ENCODE results near the gene TRIP6. TPM values are rescaled to one million over a fixed set of nuclear protein-coding genes. Genes with fewer than 3 reads are reported as not detected.

TRIP6 gene
- total RNA-seq, 1 donor from 2014 or later, result 14.9 TPM

- no peak overlapping the region for H2AFZ ChIP-seq (replicated peaks)
- H3K79me2 ChIP-seq (ENCODE audit: low read depth), result peaks cover 44% of the 10 kb centered on the region
- Mint-ChIP-seq H3K36me3 (peaks cover 53% of the 10 kb centered on the region), H3K4me1 (peaks cover 22% of the 10 kb centered on the region), H3K27me3 (ENCODE audit: insufficient read depth, low read depth) (peaks cover 11% of the 10 kb centered on the region), H3K9me3 (no peaks in the 10 kb centered on the region), H3K27ac (peak overlapping the region; percentile 78), H3K4me3 (no peak overlapping the region)
- H3K27ac ChIP-seq, result no peak overlapping the region
- no peak for DNase-seq (ENCODE audit: low spot score)
- no peaks in the 10 kb centered on the region for H3K9me3 ChIP-seq (ENCODE audit: low read depth)
- H3F3A ChIP-seq (ENCODE audit: low read depth), result peaks cover 66% of the 10 kb centered on the region
- TF ChIP-seq CTCF (IDR thresholded peaks at IDR 0.05) (no peak), EZH2 (IDR thresholded peaks at IDR 0.05) (no peak), EZH2phosphoT487 (IDR thresholded peaks at IDR 0.05) (no peak)
- no peak overlapping the region for H3K9ac ChIP-seq
- H3K27me3 ChIP-seq, result no peaks in the 10 kb centered on the region
- peaks cover 70% of the 10 kb centered on the region for H4K20me1 ChIP-seq (ENCODE audit: low read depth)
- H3K4me3 ChIP-seq, result no peak overlapping the region
- H3K4me1 ChIP-seq, result peaks cover 10% of the 10 kb centered on the region
- no peak overlapping the region for H3K4me2 ChIP-seq
- H3K36me3 ChIP-seq, result peaks cover 5% of the 10 kb centered on the region
These were observed 19.2 kb downstream of the TRIP6 start for GRCh38 chr7:100886142-100886935.

- Histone ChIP-seq H3K79me2 (ENCODE audit: low read depth) (peaks cover 37% of the 10 kb centered on the region), H3K4me2 (no peak overlapping the region), H3K4me1 (peaks cover 10% of the 10 kb centered on the region), H3K27me3 (no peaks in the 10 kb centered on the region), H3F3A (ENCODE audit: low read depth) (peaks cover 66% of the 10 kb centered on the region), H3K9me3 (ENCODE audit: low read depth) (no peaks in the 10 kb centered on the region), H4K20me1 (ENCODE audit: low read depth) (peaks cover 63% of the 10 kb centered on the region), H3K36me3 (peaks cover 5% of the 10 kb centered on the region), H3K4me3 (no peak overlapping the region), H3K9ac (no peak overlapping the region), H2AFZ (replicated peaks) (no peak overlapping the region), H3K27ac (no peak overlapping the region)
- Mint-ChIP-seq H3K27ac (no peak overlapping the region), H3K4me3 (peak overlapping the region; percentile 55), H3K4me1 (peaks cover 27% of the 10 kb centered on the region), H3K36me3 (peaks cover 49% of the 10 kb centered on the region), H3K27me3 (ENCODE audit: insufficient read depth, low read depth) (peaks cover 13% of the 10 kb centered on the region), H3K9me3 (no peaks in the 10 kb centered on the region)
- TF ChIP-seq EZH2 (IDR thresholded peaks at IDR 0.05), result no peak
- TF ChIP-seq EZH2phosphoT487 (IDR thresholded peaks at IDR 0.05), result no peak
- TF ChIP-seq CTCF (IDR thresholded peaks at IDR 0.05), result no peak
- DNase-seq (ENCODE audit: low spot score), result no peak
These were observed 19.8 kb downstream of the TRIP6 start for GRCh38 chr7:100886936-100887515.

GRCh38 chr7:100887516-100888290 lies 20.5 kb downstream of the TRIP6 start:
- no peak for DNase-seq (ENCODE audit: low spot score)
- peak overlapping the region; percentile 95 for H3K4me2 ChIP-seq
- no peaks in the 10 kb centered on the region for H3K27me3 ChIP-seq
- TF ChIP-seq EZH2 (IDR thresholded peaks at IDR 0.05) (no peak), CTCF (IDR thresholded peaks at IDR 0.05) (no peak), EZH2phosphoT487 (IDR thresholded peaks at IDR 0.05) (no peak)
- Mint-ChIP-seq H3K4me1 (peaks cover 30% of the 10 kb centered on the region), H3K36me3 (peaks cover 43% of the 10 kb centered on the region), H3K4me3 (peak overlapping the region; percentile 73), H3K9me3 (no peaks in the 10 kb centered on the region), H3K27me3 (ENCODE audit: insufficient read depth, low read depth) (peaks cover 13% of the 10 kb centered on the region), H3K27ac (no peak overlapping the region)
- H3K79me2 ChIP-seq (ENCODE audit: low read depth), result peaks cover 32% of the 10 kb centered on the region
- no peak overlapping the region for H3K27ac ChIP-seq
- H3K9ac ChIP-seq, result no peak overlapping the region
- peaks cover 59% of the 10 kb centered on the region for H4K20me1 ChIP-seq (ENCODE audit: low read depth)
- no peaks in the 10 kb centered on the region for H3K9me3 ChIP-seq (ENCODE audit: low read depth)
- H3K36me3 ChIP-seq, result peaks cover 5% of the 10 kb centered on the region
- H3F3A ChIP-seq (ENCODE audit: low read depth), result peaks cover 66% of the 10 kb centered on the region
- H3K4me1 ChIP-seq, result peaks cover 10% of the 10 kb centered on the region
- H2AFZ ChIP-seq (replicated peaks), result no peak overlapping the region
- no peak overlapping the region for H3K4me3 ChIP-seq

Measured in neural progenitor cell (in vitro differentiated cells).